Activated naive CD8-positive, alpha-beta T cell treated with anti-CD3 and anti-CD28 coated beads, Interleukin-2, amount 10 ng/mL, durations not matched to agents 7 days and 5 days (primary cell): ENCODE measurements around the gene TIMM17B. TPM values are rescaled to one million over a fixed set of nuclear protein-coding genes. Genes with fewer than 3 reads are reported as not detected.
"Not testable (repeated sequence)": the region's sequence is repeated elsewhere in the genome, so short reads cannot be mapped to it uniquely, and the experiment has no call there.

Experiments used
- ATAC-seq: fragments of 150-1000 bp; cut with Tn5 transposase; one replicate; pipeline ENCODE4 v1.10.0; 2021; ENCODE audit warnings: low read depth, moderate library complexity
- POLR2A ChIA-PET: fragments of 350-600 bp; sonication (Branson Sonifier 250); formaldehyde crosslinking; loops from one replicate; lab custom pipeline; 2021; ENCODE audit warnings: antibody characterized with exemption; lab: Charles Lee
- DNase-seq: peaks from one replicate; pipeline ENCODE4 v3.0.0; 2021
- H3K27ac Mint-ChIP-seq: one replicate; pipeline ENCODE4 v1.8.0; 2022; ENCODE audit warnings: mild to moderate bottlenecking, mixed read lengths
- H3K27me3 Mint-ChIP-seq: one replicate; pipeline ENCODE4 v1.8.0; 2022; ENCODE audit warnings: mild to moderate bottlenecking, moderate library complexity, mixed read lengths
- H3K36me3 Mint-ChIP-seq: one replicate; pipeline ENCODE4 v1.8.0; 2021; ENCODE audit warnings: mild to moderate bottlenecking, mixed read lengths
- H3K4me1 Mint-ChIP-seq: one replicate; pipeline ENCODE4 v1.8.0; 2021; ENCODE audit warnings: mixed read lengths
- H3K4me3 Mint-ChIP-seq: one replicate; pipeline ENCODE4 v1.8.0; 2022; ENCODE audit warnings: mild to moderate bottlenecking, moderate library complexity, mixed read lengths
- H3K9me3 Mint-ChIP-seq: one replicate; pipeline ENCODE4 v1.8.0; 2021; ENCODE audit warnings: mixed read lengths
- total RNA-seq, 2 experiments: library from RNA; stranded (reverse); gene quantifications; one replicate each; pipeline ENCODE4 v1.2.3, GENCODE V29; 2021

TIMM17B gene
- total RNA-seq, 2 experiments from 2014 or later = 39.2 to 44.5 TPM

DNA sequence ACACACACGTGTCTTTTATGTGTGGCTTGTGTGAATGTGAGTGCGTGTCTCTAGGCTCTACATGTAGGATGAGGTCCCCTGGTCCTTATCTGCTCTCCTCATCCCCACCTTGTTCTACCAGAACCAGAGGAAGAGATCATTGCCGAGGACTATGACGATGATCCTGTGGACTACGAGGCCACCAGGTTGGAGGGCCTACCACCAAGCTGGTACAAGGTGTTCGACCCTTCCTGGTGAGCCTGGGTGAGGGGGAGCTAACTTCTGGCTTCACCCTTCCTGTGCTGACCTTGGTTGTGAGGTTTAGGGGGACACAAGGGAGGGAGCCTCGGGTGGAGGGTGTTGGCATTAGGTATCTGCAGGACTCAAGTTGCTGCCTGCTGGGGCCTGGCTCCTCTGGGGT, 3.5 kb upstream of the TIMM17B start:
- POLR2A ChIA-PET = no interaction called here
- DNase-seq (no peak), ATAC-seq (no peak)
- no peaks in the 10 kb centered on the region for H3K9me3 Mint-ChIP-seq
- H3K36me3 Mint-ChIP-seq = peaks cover 2% of the 10 kb centered on the region
- peaks cover 5% of the 10 kb centered on the region for H3K4me1 Mint-ChIP-seq
- H3K4me3 Mint-ChIP-seq = no peak overlapping the region
- no peaks in the 10 kb centered on the region for H3K27me3 Mint-ChIP-seq
- no peak overlapping the region for H3K27ac Mint-ChIP-seq

DNA sequence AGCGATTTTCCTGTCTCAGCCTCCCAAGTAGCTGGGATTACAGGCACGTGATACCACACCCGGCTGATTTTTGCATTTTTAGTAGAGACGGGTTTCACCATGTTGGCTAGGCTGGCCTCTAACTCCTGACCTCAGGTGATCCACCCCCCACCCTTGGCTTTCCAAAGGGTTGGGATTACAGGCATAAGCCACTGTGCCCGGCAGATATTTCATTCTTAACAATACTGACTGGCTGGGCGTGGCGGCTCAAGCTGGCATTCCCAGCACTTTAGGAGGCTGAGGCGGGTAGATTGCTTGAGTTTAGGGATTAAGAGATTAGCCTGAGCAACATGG, 1.5 kb upstream of the TIMM17B start:
- peaks cover 8% of the 10 kb centered on the region for H3K4me1 Mint-ChIP-seq
- DNase-seq (no peak), ATAC-seq (no peak)
- H3K27me3 Mint-ChIP-seq = no peaks in the 10 kb centered on the region
- POLR2A ChIA-PET = interaction anchor here (1.8 kb wide), 2 partner anchors 13 to 41 kb away, joined by 8 to 21 read pairs; partner anchors contain the start of gene SLC35A2
- peak overlapping the region; percentile 37 for H3K4me3 Mint-ChIP-seq
- H3K36me3 Mint-ChIP-seq = peaks cover 3% of the 10 kb centered on the region
- H3K27ac Mint-ChIP-seq = no peak overlapping the region
- no peaks in the 10 kb centered on the region for H3K9me3 Mint-ChIP-seq

DNA sequence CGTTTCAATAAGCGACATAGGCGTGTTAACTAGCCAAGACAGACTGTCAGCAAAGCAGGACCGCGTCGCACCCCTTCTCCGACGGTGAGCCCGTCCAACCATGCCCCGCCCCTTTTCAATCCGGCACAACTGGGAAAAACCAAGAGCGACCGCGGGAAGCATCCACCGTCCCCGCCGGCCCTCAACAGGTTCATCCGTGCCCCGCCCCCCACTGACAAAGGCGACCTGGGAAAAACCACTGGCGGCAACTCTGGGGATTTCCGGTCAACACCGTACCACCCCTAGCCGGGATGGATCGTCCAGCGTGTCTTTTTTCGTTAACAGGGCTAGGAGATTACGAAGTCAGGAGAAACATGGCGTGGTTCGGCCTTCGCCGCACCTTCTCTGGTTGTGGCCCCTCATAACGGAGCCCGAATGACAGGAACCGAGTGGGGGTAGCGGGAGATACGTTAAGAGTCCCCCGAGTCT, 377 bp downstream of the TIMM17B start:
- peak overlapping the region; percentile 99 for H3K4me3 Mint-ChIP-seq
- ATAC-seq = peak; percentile 18
- H3K4me1 Mint-ChIP-seq = peaks cover 8% of the 10 kb centered on the region
- no peaks in the 10 kb centered on the region for H3K27me3 Mint-ChIP-seq
- DNase-seq = peak; percentile 49
- peak overlapping the region; percentile 100 for H3K27ac Mint-ChIP-seq
- no peaks in the 10 kb centered on the region for H3K9me3 Mint-ChIP-seq
- POLR2A ChIA-PET = interaction anchor here (0.6 to 1.9 kb wide), 10 partner anchors 15 to 428 kb away, joined by 3 to 21 read pairs (median 4); partner anchors contain the start of genes GRIPAP1, SLC35A2, SLC38A5 and TBC1D25
- peaks cover 5% of the 10 kb centered on the region for H3K36me3 Mint-ChIP-seq

DNA sequence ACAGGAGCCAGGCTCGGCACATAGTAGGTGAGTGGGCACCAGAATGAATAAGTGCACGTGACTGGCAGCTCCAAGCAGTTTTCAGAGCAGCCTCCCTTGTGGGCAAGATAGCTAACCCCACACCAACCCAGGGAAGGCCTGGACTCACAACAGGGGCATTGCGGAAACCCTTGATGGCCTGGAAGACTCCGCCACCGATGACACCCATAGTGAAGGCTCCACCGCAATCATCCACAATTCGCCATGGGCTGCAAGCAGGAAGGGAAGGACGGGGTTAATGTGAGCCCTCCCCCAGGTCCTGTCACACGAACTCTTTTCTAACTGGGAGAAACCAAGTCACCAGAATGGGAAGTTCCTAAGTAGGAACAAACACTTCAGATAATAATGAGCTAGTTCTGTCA, 957 bp downstream of the TIMM17B start:
- POLR2A ChIA-PET = interaction anchor here (1.2 to 1.9 kb wide), 3 partner anchors 61 to 427 kb away, joined by 3 to 4 read pairs (median 4); partner anchors contain the start of genes SLC38A5 and TBC1D25

DNA sequence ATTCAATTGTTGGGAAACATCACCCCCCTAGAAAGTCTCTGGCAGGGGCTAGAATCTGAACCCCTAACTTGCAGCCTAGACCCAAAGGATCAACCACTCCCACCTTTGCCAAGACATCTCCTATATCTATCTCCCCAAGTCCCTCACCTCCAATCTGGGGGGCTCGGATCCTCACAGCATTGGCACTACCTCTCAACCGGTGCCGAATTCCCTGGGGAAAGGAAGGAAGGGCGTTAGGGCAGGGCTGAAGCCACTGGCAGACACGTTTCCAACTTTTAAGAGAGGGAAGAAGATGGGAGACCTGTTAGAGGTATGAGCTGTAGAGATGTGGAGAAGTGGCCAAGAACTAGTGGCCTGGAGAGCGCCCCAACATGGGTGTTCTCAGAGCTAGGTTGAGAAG, 2.7 kb downstream of the TIMM17B start:
- POLR2A ChIA-PET = no interaction called here
- Mint-ChIP-seq H3K27me3 (peaks cover 4% of the 10 kb centered on the region), H3K9me3 (no peaks in the 10 kb centered on the region), H3K36me3 (peaks cover 4% of the 10 kb centered on the region), H3K4me3 (no peak overlapping the region), H3K27ac (no peak overlapping the region), H3K4me1 (peaks cover 16% of the 10 kb centered on the region)
- DNase-seq (no peak), ATAC-seq (no peak)

More for the DNA sequence above, 957 bp downstream of the TIMM17B start:
- H3K9me3 Mint-ChIP-seq = no peaks in the 10 kb centered on the region
- H3K4me3 Mint-ChIP-seq = peak overlapping the region; percentile 99
- peaks cover 8% of the 10 kb centered on the region for H3K4me1 Mint-ChIP-seq
- no peak for ATAC-seq
- DNase-seq = no peak
- peaks cover 4% of the 10 kb centered on the region for H3K36me3 Mint-ChIP-seq
- peak overlapping the region; percentile 100 for H3K27ac Mint-ChIP-seq
- H3K27me3 Mint-ChIP-seq = no peaks in the 10 kb centered on the region

DNA sequence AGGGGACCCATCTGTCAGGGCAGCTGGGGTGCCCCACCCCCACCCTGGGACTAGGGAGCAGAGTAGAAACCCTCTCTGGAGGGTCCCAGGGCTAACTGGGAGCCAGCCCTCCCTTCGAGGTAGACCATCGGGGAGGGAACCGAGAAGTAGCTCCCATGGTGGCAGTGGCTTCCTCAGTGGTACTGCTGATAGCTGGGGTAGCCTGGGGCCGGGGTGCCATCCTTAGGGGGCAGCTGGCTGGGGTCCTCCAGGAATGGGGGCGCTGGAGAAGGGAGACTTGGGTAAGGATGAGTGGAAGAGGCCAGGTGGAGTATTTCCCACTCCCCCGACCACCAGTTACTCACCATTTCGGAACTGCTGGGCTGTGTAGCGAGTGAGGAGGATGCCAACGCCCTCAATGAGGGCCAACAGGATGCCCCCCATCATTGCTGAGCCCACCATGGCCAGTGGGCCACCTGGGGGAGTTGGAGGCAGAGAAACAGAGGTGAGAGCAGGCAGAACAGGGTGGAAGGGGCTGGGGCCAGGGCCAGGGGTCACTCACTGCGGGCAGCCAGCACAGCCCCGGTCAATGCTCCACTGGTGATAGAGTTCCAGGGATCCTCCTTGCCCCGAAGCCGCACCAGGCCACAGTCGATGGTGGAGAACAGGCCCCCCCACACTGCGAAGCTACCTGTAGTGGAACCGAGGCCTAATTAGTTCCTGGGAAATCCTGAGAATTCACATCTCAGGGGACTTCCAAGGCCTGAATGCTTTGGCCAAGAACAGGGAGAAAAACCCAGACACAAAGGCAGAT, 3.8 kb downstream of the TIMM17B start:
- no peak for ATAC-seq
- H3K27ac Mint-ChIP-seq = no peak overlapping the region
- no peaks in the 10 kb centered on the region for H3K9me3 Mint-ChIP-seq
- no peak overlapping the region for H3K4me3 Mint-ChIP-seq
- DNase-seq = no peak
- POLR2A ChIA-PET = no interaction called here
- peaks cover 18% of the 10 kb centered on the region for H3K4me1 Mint-ChIP-seq
- H3K27me3 Mint-ChIP-seq = peaks cover 4% of the 10 kb centered on the region
- peaks cover 4% of the 10 kb centered on the region for H3K36me3 Mint-ChIP-seq

DNA sequence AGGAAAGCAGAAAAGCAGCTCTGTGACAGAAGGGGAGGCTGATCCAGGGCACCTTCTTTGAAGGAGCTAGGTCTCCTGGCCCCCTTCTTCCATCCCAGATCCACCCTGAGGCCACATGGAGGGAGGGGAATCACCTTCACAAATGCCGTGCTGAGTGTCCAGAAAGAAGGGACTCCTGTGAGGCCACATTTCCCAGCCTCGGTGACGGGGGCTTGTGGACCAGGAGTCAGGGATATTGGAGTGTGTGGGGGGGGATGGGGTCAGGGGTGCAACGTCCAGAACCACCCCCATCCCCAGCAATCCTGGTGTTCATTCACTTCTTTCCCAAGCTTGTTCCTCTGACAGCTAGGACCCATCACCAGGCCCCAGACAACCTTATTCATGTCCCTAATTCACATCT, 4.7 kb downstream of the TIMM17B start:
- Mint-ChIP-seq H3K4me3 (peak overlapping the region; percentile 35), H3K36me3 (peaks cover 4% of the 10 kb centered on the region), H3K27me3 (peaks cover 4% of the 10 kb centered on the region), H3K27ac (no peak overlapping the region), H3K9me3 (no peaks in the 10 kb centered on the region), H3K4me1 (peaks cover 18% of the 10 kb centered on the region)
- POLR2A ChIA-PET = interaction anchor here (0.6 to 0.8 kb wide), 2 partner anchors 56 to 217 kb away, joined by 3 read pairs; no protein-coding TSS in a partner anchor
- ATAC-seq (no peak), DNase-seq (no peak)

DNA sequence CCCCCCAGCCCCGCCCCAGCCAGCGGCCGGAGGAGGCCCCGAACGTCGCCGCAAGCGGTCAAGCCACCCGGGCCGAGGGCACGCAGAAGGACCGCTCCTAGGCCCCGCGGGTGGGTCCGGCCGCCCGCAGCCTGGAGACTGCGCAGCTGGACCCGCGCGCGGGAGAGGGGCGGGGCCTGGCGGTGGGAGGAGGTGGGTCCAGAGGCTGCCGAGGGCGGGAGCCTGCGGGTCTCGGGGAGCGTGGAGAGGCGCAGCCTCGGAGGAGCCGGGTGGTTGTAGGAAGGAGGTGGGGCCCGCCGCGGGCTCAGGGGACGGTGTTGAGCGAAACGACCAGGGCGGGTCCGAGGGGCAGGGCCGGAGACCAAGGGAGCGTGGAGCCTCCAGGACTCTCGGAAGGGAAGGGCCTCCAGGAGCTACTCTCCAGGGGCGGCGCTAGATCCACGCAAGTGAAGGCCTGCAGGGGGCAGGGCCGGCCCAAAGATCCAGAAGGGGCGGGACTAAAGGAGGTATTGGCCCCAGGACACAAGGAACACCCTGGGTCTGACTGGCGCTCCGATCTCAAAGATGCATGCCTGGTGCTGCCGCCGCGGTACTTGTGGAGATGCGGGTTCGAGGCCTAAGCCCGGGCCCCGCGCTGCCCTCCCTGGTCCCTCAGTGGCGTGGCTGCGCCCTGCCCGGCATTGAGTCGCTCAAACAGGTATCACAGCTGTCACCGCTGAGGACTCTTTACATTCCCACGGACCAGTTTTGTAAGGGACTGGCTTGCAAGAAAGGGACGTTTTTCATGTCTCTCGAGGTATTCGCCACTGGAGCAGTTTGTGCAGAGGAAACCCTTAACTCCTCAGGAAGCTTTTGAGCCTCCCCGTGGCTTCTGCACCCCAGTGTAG, 5.9 kb downstream of the TIMM17B start:
- peaks cover 4% of the 10 kb centered on the region for H3K27me3 Mint-ChIP-seq
- DNase-seq = peak; percentile 80
- H3K9me3 Mint-ChIP-seq = no peaks in the 10 kb centered on the region
- peak overlapping the region; percentile 95 for H3K4me3 Mint-ChIP-seq
- POLR2A ChIA-PET = interaction anchor here (0.6 to 1.9 kb wide), 6 partner anchors 20 to 352 kb away, joined by 3 to 9 read pairs (median 4); partner anchors contain the start of genes SLC35A2 and SUV39H1
- peaks cover 16% of the 10 kb centered on the region for H3K4me1 Mint-ChIP-seq
- peak; percentile 88 for ATAC-seq
- H3K27ac Mint-ChIP-seq = peak overlapping the region; percentile 54
- H3K36me3 Mint-ChIP-seq = peaks cover 4% of the 10 kb centered on the region

DNA sequence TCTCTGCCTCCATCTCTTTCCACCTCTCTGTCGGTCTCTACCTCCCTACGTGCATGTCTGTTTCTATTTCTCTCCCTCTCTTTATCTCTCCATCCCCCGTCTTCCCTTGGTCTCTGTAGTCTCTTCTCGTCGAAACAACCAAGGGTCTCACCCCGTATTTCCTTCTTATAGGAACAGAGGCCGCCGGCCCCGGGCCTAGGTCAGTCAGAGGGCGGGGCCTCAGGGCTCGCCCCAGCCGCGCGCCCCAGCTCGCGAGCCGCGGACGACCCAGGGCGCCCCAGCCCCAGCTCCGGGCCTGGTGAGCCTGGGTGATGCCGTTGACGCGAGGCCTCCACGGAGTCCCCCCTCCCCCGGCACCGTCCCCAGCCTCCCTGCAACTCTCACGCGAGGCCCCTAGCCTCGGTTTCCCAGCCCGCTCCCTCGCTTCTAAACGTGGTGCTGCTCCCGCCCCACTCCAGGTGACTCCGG, 6.6 kb downstream of the TIMM17B start:
- Mint-ChIP-seq H3K27ac (peak overlapping the region; percentile 86), H3K36me3 (peaks cover 4% of the 10 kb centered on the region), H3K4me1 (peaks cover 13% of the 10 kb centered on the region), H3K27me3 (peaks cover 4% of the 10 kb centered on the region), H3K4me3 (peak overlapping the region; percentile 95), H3K9me3 (no peaks in the 10 kb centered on the region)
- no peak for DNase-seq
- POLR2A ChIA-PET = interaction anchor here (0.9 to 1.9 kb wide), 5 partner anchors 21 to 351 kb away, joined by 3 to 9 read pairs (median 3); partner anchors contain the start of gene SLC35A2
- ATAC-seq = peak; percentile 14

DNA sequence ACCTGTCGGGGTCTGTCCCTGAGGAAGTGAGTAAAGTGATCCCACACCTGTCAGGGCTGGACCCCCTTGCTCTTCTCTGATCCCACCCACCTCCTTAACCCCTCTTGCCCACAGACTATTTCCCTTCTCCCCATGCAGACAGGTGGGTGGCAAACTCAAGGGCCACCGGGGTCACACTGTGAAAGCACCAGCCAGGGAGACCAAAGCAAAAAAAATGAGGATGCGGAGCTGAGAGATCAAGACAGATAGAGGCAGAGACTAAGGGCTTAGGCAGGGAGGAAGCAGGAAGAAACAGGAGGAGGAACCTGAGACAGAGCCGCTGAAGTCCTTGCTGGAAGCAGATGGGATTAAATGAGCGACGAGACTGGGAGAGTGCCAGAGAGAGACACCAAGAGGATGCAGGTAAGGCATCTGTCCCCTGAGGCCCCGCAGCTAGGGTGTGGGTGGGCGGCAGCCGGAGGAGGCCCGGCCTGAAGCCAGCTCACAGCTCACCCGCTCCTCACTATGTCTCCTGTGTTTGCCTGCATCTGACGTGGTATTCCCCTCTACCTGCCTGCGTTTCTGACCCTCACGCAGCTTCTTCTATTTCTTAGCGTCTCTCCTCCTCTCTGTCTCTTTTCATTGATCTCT, 7.2 kb downstream of the TIMM17B start:
- peaks cover 4% of the 10 kb centered on the region for H3K27me3 Mint-ChIP-seq
- ATAC-seq (no peak), DNase-seq (no peak)
- no peaks in the 10 kb centered on the region for H3K9me3 Mint-ChIP-seq
- peaks cover 3% of the 10 kb centered on the region for H3K36me3 Mint-ChIP-seq
- H3K27ac Mint-ChIP-seq = peak overlapping the region; percentile 86
- peak overlapping the region; percentile 95 for H3K4me3 Mint-ChIP-seq
- POLR2A ChIA-PET = interaction anchor here (1.0 to 1.9 kb wide), 2 partner anchors 47 to 48 kb away, joined by 3 to 5 read pairs; no protein-coding TSS in a partner anchor
- H3K4me1 Mint-ChIP-seq = peaks cover 12% of the 10 kb centered on the region

DNA sequence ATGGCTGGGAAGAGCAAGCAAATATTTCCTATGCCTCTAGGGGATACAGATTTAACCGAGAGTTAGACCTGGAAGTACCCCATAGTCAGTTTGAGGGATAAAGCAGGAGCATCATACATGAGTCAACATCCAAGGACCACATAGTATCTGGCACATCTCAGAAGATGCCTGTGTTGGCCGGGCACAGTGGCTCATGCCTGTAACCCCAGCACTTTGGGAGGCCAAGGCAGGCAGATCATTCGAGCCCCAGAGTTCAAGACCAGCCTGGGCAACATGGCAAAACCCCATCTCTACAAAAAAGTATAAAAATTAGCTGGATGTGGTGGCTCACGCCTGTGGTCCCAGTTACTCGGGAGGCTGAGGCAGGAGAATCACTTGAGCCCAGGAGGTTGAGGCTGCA, 11.0 kb downstream of the TIMM17B start:
- H3K9me3 Mint-ChIP-seq, ATAC-seq, H3K27ac Mint-ChIP-seq, H3K4me3 Mint-ChIP-seq, DNase-seq, H3K36me3 Mint-ChIP-seq, POLR2A ChIA-PET, H3K4me1 Mint-ChIP-seq, H3K27me3 Mint-ChIP-seq: not testable (repeated sequence)

DNA sequence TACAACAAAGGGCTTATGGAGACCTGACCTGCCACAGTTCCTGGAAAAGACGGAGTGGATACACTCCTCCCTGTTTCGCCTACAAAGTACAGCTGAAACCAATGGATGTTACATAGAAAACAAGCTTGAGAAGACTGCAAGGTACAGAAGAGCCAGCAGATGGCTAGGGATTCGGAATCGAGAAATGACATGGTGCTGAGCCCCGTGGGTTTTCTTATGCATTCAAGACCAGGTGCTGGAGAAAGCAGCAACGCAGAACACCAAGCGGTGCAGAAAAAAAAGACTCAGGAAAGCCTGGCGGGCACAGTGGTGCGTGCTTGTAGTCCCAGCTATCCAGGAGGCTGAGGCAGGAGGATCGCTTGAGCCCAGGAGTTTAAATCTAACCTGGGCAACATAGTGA, 13.8 kb downstream of the TIMM17B start:
- no peaks in the 10 kb centered on the region for H3K4me1 Mint-ChIP-seq
- H3K27me3 Mint-ChIP-seq = peaks cover 2% of the 10 kb centered on the region
- ATAC-seq (no peak), DNase-seq (no peak)
- H3K36me3 Mint-ChIP-seq = no peaks in the 10 kb centered on the region
- H3K9me3 Mint-ChIP-seq = no peaks in the 10 kb centered on the region
- POLR2A ChIA-PET = no interaction called here
- no peak overlapping the region for H3K27ac Mint-ChIP-seq
- H3K4me3 Mint-ChIP-seq = no peak overlapping the region
